NB4 (cell line): ENCODE data around the gene AIFM3.
"Not testable (repeated sequence)": the region's sequence is repeated elsewhere in the genome, so short reads cannot be mapped to it uniquely, and the experiment has no call there.

Source experiments
- MYC ChIP-seq: IDR thresholded peaks from 2 replicates; pipeline ENCODE4 v1.6.1; 2011; ENCODE audit warnings: low read depth, low read length
- POLR2A ChIP-seq: IDR thresholded peaks from 2 replicates; pipeline ENCODE4 v1.6.1; 2011; ENCODE audit warnings: mild to moderate bottlenecking; ENCODE audit not compliant: insufficient read length; ENCODE audit errors: extremely low read depth
- TF ChIP-seq, protein P1 (sequence below): IDR thresholded peaks from one replicate; pipeline ENCODE4 v1.5.1; 2012; ENCODE audit warnings: low read depth, low read length
- TF ChIP-seq, protein P2 (sequence below): IDR thresholded peaks from 2 replicates; pipeline ENCODE4 v1.6.1; 2011; ENCODE audit warnings: low read depth, low read length

DNA sequence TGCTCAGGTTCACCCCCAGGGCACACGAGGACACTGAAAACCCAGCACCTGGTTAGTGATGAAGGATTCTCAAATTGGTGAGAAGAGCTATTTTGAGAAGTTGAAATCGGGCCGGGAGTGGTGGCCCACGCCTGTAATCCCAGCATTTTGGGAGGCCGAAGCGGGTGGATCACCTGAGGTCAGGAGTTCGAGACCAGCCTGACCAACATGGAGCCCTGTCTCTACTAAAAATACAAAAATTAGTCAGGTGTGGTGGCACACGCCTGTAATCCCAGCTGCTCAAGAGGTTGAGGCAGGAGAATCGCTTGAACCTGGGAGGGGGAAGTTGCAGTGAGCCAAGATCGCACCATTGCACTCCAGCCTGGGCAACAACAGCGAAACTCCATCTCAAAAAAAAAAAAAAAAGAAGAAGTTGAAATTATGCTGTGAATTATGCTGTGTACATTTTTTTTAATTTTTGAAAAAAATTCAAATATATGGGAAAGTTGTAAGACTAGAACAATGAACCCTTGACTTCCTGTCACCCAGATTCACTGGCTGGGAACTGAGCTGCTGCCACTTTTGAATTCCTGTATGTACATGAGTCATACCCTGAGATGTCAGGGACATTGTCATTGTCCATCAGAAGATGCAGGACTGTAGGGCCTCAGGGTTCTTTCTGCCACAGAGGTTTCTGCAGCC, 5.1 kb downstream of the AIFM3 start:
- TF ChIP-seq, protein P1, sequence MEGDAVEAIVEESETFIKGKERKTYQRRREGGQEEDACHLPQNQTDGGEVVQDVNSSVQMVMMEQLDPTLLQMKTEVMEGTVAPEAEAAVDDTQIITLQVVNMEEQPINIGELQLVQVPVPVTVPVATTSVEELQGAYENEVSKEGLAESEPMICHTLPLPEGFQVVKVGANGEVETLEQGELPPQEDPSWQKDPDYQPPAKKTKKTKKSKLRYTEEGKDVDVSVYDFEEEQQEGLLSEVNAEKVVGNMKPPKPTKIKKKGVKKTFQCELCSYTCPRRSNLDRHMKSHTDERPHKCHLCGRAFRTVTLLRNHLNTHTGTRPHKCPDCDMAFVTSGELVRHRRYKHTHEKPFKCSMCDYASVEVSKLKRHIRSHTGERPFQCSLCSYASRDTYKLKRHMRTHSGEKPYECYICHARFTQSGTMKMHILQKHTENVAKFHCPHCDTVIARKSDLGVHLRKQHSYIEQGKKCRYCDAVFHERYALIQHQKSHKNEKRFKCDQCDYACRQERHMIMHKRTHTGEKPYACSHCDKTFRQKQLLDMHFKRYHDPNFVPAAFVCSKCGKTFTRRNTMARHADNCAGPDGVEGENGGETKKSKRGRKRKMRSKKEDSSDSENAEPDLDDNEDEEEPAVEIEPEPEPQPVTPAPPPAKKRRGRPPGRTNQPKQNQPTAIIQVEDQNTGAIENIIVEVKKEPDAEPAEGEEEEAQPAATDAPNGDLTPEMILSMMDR, result not testable (repeated sequence)
- TF ChIP-seq MYC, POLR2A: not testable (repeated sequence)
- TF ChIP-seq, protein P2, sequence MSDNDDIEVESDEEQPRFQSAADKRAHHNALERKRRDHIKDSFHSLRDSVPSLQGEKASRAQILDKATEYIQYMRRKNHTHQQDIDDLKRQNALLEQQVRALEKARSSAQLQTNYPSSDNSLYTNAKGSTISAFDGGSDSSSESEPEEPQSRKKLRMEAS, result not testable (repeated sequence)
